ENCODE results near the gene GRIK1.

The GRIK1 gene

GRCh38 chr21:29675451-29675850 is 264.3 kb downstream of the GRIK1 start:
- H3K27me3 ChIP-seq (ENCODE audit: control insufficient read depth, insufficient read depth, low read length) = no peaks in the 10 kb centered on the region
- H3K9ac ChIP-seq (ENCODE audit: low read length) = no peak overlapping the region
- peaks cover 13% of the 10 kb centered on the region; the same call in 1 of the 2 replicates for H3K4me1 ChIP-seq (ENCODE audit: control insufficient read depth, insufficient read depth, low read length)
- H3K9me3 ChIP-seq (ENCODE audit: control insufficient read depth, insufficient read depth, low read depth, low read length) = no peaks in the 10 kb centered on the region
- H3K4me3 ChIP-seq (ENCODE audit: low read depth, low read length) = no peak overlapping the region
- H3K27ac ChIP-seq (ENCODE audit: low read depth, low read length) = no peak overlapping the region
- no peaks in the 10 kb centered on the region for H3K36me3 ChIP-seq (ENCODE audit: control insufficient read depth, insufficient read depth, low read length)

GRCh38 chr21:29674343-29674742 is 265.5 kb downstream of the GRIK1 start:
- H3K4me1 ChIP-seq (ENCODE audit: control insufficient read depth, insufficient read depth, low read length) = peaks cover 13% of the 10 kb centered on the region; the same call in 1 of the 2 replicates
- no peaks in the 10 kb centered on the region for H3K36me3 ChIP-seq (ENCODE audit: control insufficient read depth, insufficient read depth, low read length)
- H3K27ac ChIP-seq (ENCODE audit: low read depth, low read length) = no peak overlapping the region
- no peak overlapping the region for H3K4me3 ChIP-seq (ENCODE audit: low read depth, low read length)
- no peak overlapping the region for H3K9ac ChIP-seq (ENCODE audit: low read length)
- no peaks in the 10 kb centered on the region for H3K27me3 ChIP-seq (ENCODE audit: control insufficient read depth, insufficient read depth, low read length)
- H3K9me3 ChIP-seq (ENCODE audit: control insufficient read depth, insufficient read depth, low read depth, low read length) = no peaks in the 10 kb centered on the region

GRCh38 chr21:29673096-29673610 is 266.6 kb downstream of the GRIK1 start:
- Histone ChIP-seq H3K27me3 (ENCODE audit: control insufficient read depth, insufficient read depth, low read length) (no peaks in the 10 kb centered on the region), H3K36me3 (ENCODE audit: control insufficient read depth, insufficient read depth, low read length) (no peaks in the 10 kb centered on the region), H3K4me1 (ENCODE audit: control insufficient read depth, insufficient read depth, low read length) (peaks cover 13% of the 10 kb centered on the region; the same call in 1 of the 2 replicates), H3K9ac (ENCODE audit: low read length) (no peak overlapping the region), H3K4me3 (ENCODE audit: low read depth, low read length) (no peak overlapping the region), H3K9me3 (ENCODE audit: control insufficient read depth, insufficient read depth, low read depth, low read length) (no peaks in the 10 kb centered on the region), H3K27ac (ENCODE audit: low read depth, low read length) (no peak overlapping the region)

GRCh38 chr21:29671728-29672127 is 268.1 kb downstream of the GRIK1 start:
- H3K4me3 ChIP-seq (ENCODE audit: low read depth, low read length) = no peak overlapping the region
- H3K9ac ChIP-seq (ENCODE audit: low read length) = no peak overlapping the region

GRCh38 chr21:29670228-29670627 is 269.6 kb downstream of the GRIK1 start:
- no peak overlapping the region for H3K9ac ChIP-seq (ENCODE audit: low read length)
- no peak overlapping the region for H3K27ac ChIP-seq (ENCODE audit: low read depth, low read length)
- no peaks in the 10 kb centered on the region for H3K36me3 ChIP-seq (ENCODE audit: control insufficient read depth, insufficient read depth, low read length)
- H3K9me3 ChIP-seq (ENCODE audit: control insufficient read depth, insufficient read depth, low read depth, low read length) = no peaks in the 10 kb centered on the region
- H3K27me3 ChIP-seq (ENCODE audit: control insufficient read depth, insufficient read depth, low read length) = no peaks in the 10 kb centered on the region
- peaks cover 3% of the 10 kb centered on the region; the same call in 1 of the 2 replicates for H3K4me1 ChIP-seq (ENCODE audit: control insufficient read depth, insufficient read depth, low read length)
- no peak overlapping the region for H3K4me3 ChIP-seq (ENCODE audit: low read depth, low read length)

More at GRCh38 chr21:29671728-29672127, 268.1 kb downstream of the GRIK1 start:
- Histone ChIP-seq H3K9me3 (ENCODE audit: control insufficient read depth, insufficient read depth, low read depth, low read length) (no peaks in the 10 kb centered on the region), H3K27ac (ENCODE audit: low read depth, low read length) (no peak overlapping the region), H3K36me3 (ENCODE audit: control insufficient read depth, insufficient read depth, low read length) (no peaks in the 10 kb centered on the region), H3K4me1 (ENCODE audit: control insufficient read depth, insufficient read depth, low read length) (peaks cover 13% of the 10 kb centered on the region; the same call in 1 of the 2 replicates), H3K27me3 (ENCODE audit: control insufficient read depth, insufficient read depth, low read length) (no peaks in the 10 kb centered on the region)

- H3K9me3 ChIP-seq (ENCODE audit: control insufficient read depth, insufficient read depth, low read depth, low read length) = no peaks in the 10 kb centered on the region
- no peak overlapping the region for H3K4me3 ChIP-seq (ENCODE audit: low read depth, low read length)
- no peaks in the 10 kb centered on the region for H3K27me3 ChIP-seq (ENCODE audit: control insufficient read depth, insufficient read depth, low read length)
- no peaks in the 10 kb centered on the region for H3K36me3 ChIP-seq (ENCODE audit: control insufficient read depth, insufficient read depth, low read length)
- no peak overlapping the region for H3K9ac ChIP-seq (ENCODE audit: low read length)
- no peak overlapping the region for H3K27ac ChIP-seq (ENCODE audit: low read depth, low read length)
- H3K4me1 ChIP-seq (ENCODE audit: control insufficient read depth, insufficient read depth, low read length) = no peaks in the 10 kb centered on the region
Observed at GRCh38 chr21:29669416-29669815, 270.4 kb downstream of the GRIK1 start.

GRCh38 chr21:29667651-29668050 is 272.1 kb downstream of the GRIK1 start:
- Histone ChIP-seq H3K9me3 (ENCODE audit: control insufficient read depth, insufficient read depth, low read depth, low read length) (no peaks in the 10 kb centered on the region), H3K4me3 (ENCODE audit: low read depth, low read length) (no peak overlapping the region), H3K36me3 (ENCODE audit: control insufficient read depth, insufficient read depth, low read length) (no peaks in the 10 kb centered on the region), H3K27me3 (ENCODE audit: control insufficient read depth, insufficient read depth, low read length) (no peaks in the 10 kb centered on the region), H3K9ac (ENCODE audit: low read length) (no peak overlapping the region), H3K27ac (ENCODE audit: low read depth, low read length) (no peak overlapping the region), H3K4me1 (ENCODE audit: control insufficient read depth, insufficient read depth, low read length) (no peaks in the 10 kb centered on the region)

- H3K4me1 ChIP-seq (ENCODE audit: control insufficient read depth, insufficient read depth, low read length) = no peaks in the 10 kb centered on the region
Observed at GRCh38 chr21:29664615-29665014, 275.2 kb downstream of the GRIK1 start.

GRCh38 chr21:29661672-29662442 is 277.9 kb downstream of the GRIK1 start:
- Histone ChIP-seq H3K9me3 (ENCODE audit: control insufficient read depth, insufficient read depth, low read depth, low read length) (0 out of 2 replicates have a peak, but pooled peaks cover 3% of the 10 kb centered on the region), H3K36me3 (ENCODE audit: control insufficient read depth, insufficient read depth, low read length) (no peaks in the 10 kb centered on the region), H3K4me1 (ENCODE audit: control insufficient read depth, insufficient read depth, low read length) (peaks cover 1% of the 10 kb centered on the region; the same call in 1 of the 2 replicates), H3K9ac (ENCODE audit: low read length) (no peak overlapping the region), H3K27me3 (ENCODE audit: control insufficient read depth, insufficient read depth, low read length) (no peaks in the 10 kb centered on the region), H3K4me3 (ENCODE audit: low read depth, low read length) (no peak overlapping the region), H3K27ac (ENCODE audit: low read depth, low read length) (no peak overlapping the region)

More at GRCh38 chr21:29664615-29665014, 275.2 kb downstream of the GRIK1 start:
- Histone ChIP-seq H3K9ac (ENCODE audit: low read length) (no peak overlapping the region), H3K9me3 (ENCODE audit: control insufficient read depth, insufficient read depth, low read depth, low read length) (0 out of 2 replicates have a peak, but pooled peaks cover 3% of the 10 kb centered on the region), H3K27ac (ENCODE audit: low read depth, low read length) (no peak overlapping the region), H3K27me3 (ENCODE audit: control insufficient read depth, insufficient read depth, low read length) (no peaks in the 10 kb centered on the region), H3K36me3 (ENCODE audit: control insufficient read depth, insufficient read depth, low read length) (no peaks in the 10 kb centered on the region), H3K4me3 (ENCODE audit: low read depth, low read length) (no peak overlapping the region)

GRCh38 chr21:29660047-29660720 is 279.6 kb downstream of the GRIK1 start:
- H3K27ac ChIP-seq (ENCODE audit: low read depth, low read length) = no peak overlapping the region
- no peaks in the 10 kb centered on the region for H3K36me3 ChIP-seq (ENCODE audit: control insufficient read depth, insufficient read depth, low read length)
- 0 out of 2 replicates have a peak, but pooled peaks cover 3% of the 10 kb centered on the region for H3K9me3 ChIP-seq (ENCODE audit: control insufficient read depth, insufficient read depth, low read depth, low read length)
- H3K27me3 ChIP-seq (ENCODE audit: control insufficient read depth, insufficient read depth, low read length) = no peaks in the 10 kb centered on the region
- H3K4me1 ChIP-seq (ENCODE audit: control insufficient read depth, insufficient read depth, low read length) = peaks cover 5% of the 10 kb centered on the region; the same call in 1 of the 2 replicates
- H3K4me3 ChIP-seq (ENCODE audit: low read depth, low read length) = no peak overlapping the region
- no peak overlapping the region for H3K9ac ChIP-seq (ENCODE audit: low read length)

GRCh38 chr21:29658934-29659203 is 280.9 kb downstream of the GRIK1 start:
- no peaks in the 10 kb centered on the region for H3K36me3 ChIP-seq (ENCODE audit: control insufficient read depth, insufficient read depth, low read length)
- H3K4me1 ChIP-seq (ENCODE audit: control insufficient read depth, insufficient read depth, low read length) = peaks cover 5% of the 10 kb centered on the region; the same call in 1 of the 2 replicates
- H3K27me3 ChIP-seq (ENCODE audit: control insufficient read depth, insufficient read depth, low read length) = no peaks in the 10 kb centered on the region
- H3K9ac ChIP-seq (ENCODE audit: low read length) = no peak overlapping the region
- 0 out of 2 replicates have a peak, but pooled peaks cover 3% of the 10 kb centered on the region for H3K9me3 ChIP-seq (ENCODE audit: control insufficient read depth, insufficient read depth, low read depth, low read length)
- H3K4me3 ChIP-seq (ENCODE audit: low read depth, low read length) = no peak overlapping the region
- H3K27ac ChIP-seq (ENCODE audit: low read depth, low read length) = no peak overlapping the region
